ENCODE data around the gene PCSK6.
"Not testable (repeated sequence)": the region's sequence is repeated elsewhere in the genome, so short reads cannot be mapped to it uniquely, and the experiment has no call there.

PCSK6 gene

DNA sequence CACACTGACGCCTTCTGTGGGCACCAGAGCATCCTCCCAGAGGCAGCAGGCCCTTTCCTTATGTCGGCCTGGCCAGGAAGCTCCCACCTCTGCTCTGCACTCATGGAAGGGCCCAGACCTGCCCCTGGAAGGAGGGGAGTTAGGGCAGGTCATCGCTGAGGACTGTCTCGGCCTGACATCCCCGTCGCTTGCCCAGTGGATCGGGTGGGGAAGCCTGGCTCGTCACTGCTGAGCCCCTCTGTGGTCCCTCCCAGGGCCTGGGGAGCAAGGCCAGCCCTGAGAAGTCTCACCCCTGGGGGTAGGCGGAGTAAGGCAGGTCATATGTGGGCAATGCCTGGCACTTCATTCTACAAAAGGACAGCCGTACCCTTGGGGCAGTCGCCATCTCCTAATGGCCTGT, 131.6 kb downstream of the PCSK6 start:
- TF ChIP-seq, protein P1, sequence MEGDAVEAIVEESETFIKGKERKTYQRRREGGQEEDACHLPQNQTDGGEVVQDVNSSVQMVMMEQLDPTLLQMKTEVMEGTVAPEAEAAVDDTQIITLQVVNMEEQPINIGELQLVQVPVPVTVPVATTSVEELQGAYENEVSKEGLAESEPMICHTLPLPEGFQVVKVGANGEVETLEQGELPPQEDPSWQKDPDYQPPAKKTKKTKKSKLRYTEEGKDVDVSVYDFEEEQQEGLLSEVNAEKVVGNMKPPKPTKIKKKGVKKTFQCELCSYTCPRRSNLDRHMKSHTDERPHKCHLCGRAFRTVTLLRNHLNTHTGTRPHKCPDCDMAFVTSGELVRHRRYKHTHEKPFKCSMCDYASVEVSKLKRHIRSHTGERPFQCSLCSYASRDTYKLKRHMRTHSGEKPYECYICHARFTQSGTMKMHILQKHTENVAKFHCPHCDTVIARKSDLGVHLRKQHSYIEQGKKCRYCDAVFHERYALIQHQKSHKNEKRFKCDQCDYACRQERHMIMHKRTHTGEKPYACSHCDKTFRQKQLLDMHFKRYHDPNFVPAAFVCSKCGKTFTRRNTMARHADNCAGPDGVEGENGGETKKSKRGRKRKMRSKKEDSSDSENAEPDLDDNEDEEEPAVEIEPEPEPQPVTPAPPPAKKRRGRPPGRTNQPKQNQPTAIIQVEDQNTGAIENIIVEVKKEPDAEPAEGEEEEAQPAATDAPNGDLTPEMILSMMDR (IDR thresholded peaks at IDR 0.05; ENCODE audit: low read depth, low read length): no peak

DNA sequence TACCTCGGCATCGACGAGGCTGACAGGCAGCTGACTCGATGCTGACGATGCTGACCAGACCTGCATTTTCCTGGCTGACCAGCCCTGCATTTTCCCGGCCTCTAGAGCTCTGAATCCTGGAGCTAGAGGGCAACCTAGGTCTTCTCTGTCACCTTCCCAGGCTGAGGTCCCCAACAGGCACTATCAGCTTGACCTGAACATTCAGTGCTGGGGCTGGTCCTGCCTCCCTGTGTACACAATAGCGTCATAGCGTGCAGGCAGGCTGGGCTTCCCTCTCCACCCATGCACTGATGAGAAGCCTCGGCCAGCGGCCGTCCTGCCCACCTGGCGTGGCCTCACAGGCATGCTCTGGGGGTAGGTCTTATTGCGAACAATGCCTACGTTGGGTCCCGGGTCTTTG, 132.2 kb downstream of the PCSK6 start:
- no peak overlapping the region for H3K4me3 ChIP-seq (ENCODE audit: low read depth, low read length)
- TF ChIP-seq, protein P1 (IDR thresholded peaks at IDR 0.05; ENCODE audit: low read depth, low read length): no peak

More for the DNA sequence above, 131.6 kb downstream of the PCSK6 start:
- no peak overlapping the region for H3K4me3 ChIP-seq (ENCODE audit: low read depth, low read length)

DNA sequence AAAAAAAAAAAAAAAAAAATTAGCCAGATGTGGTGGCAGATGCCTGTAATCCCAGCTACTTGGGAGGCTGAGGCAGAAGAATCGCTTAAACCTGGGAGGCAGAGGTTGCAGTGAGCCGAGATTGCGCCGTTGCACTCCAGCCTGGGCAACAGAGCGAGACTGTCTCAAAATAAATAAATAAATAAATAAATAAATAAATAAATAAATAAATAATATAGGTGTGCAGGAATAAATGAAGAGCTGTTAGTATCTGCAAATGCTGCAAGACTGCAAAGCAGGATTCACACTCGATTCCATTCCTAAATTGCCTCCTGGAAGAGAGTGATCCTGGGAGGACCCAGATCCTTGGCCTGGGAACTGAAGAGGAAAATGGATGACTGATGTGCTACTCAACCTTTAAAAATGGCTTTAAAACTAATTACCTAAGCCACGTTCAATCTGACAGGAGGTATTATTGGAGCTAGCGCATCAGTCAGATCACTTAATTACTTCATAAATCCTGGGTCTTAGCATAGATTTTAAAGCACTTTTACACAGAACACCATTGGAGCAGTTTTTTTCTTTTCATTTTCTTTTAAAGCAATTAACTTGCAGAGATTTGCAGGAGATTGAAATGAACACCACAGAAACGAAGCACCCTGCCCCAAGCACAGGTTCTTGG, 132.9 kb downstream of the PCSK6 start:
- H3K4me3 ChIP-seq (ENCODE audit: low read depth, low read length): not testable (repeated sequence)

DNA sequence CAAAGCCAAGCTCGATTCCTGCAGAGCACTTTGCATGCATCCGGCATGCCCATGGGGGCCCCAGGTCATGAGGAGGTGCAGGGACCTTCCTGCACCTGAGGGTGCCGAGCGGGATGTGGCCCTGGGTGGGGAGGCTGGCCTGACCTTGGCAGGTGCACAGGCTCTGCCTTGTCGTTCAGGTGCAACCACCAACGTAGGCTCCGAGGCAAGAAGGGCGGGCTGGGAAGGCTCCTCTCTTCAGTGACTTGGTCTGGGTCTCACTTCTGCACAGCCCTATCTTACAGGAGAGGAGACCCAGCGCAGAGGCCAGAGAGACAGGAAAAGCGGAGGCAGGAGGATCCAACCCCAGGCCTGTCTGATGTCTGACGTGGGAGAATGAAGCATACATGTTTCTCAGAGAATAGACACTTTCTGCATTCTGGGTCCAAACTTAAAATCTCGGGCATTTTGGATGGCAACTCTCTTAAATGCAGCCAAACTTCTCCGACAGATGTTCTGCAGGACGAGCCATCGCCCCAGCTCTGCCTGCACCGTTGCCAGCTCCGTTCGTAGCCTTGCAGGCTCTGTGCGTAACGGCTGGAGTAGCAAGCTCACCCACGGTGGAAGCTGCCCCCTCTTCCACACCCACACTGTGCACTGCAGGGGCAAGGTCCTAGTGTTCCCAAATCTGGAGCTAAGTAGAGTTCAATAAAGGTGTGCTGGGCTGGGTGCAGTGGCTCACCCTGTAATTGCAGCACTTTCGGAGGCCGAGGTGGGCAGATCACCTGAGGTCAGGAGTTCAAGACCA, 133.6 kb downstream of the PCSK6 start:
- no peak overlapping the region for H3K4me3 ChIP-seq (ENCODE audit: low read depth, low read length)
- TF ChIP-seq, protein P1 (IDR thresholded peaks at IDR 0.05; ENCODE audit: low read depth, low read length): no peak

DNA sequence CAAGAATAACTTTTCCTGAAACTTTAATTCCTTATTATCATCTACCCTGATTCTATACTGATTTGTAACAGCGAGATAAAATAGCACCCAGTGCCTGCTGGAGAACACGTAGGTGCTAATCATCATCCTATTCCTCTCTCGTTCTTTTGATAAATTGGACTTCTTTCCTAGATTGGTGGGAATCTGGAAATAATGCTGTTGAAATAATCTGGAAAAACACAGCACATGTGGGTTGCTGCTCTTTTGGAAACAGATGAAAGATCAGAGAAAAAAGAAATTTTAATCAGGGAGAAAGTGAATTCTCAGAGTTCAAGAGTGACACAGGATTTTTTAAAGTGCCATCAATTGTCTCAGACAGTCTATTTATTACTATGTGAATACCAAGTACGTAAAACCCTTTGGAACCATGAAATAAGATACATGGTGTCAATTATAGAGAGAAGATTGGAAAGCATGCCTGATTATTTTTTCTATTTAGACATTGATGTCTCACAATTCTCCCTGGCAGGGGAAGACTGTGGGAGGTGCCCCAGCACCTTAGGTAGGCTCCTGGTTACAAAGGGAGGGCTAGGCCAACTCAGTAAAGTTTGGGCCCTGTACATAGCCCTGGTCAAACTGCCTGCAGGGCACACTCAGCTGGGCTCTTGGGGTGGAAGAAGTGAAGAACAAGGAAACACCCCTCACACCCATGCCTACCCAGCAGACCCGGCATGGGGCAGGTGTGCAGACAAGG, 134.4 kb downstream of the PCSK6 start:
- TF ChIP-seq, protein P1 (IDR thresholded peaks at IDR 0.05; ENCODE audit: low read depth, low read length): no peak
- H3K4me3 ChIP-seq (ENCODE audit: low read depth, low read length): no peak overlapping the region

- H3K4me3 ChIP-seq (ENCODE audit: low read depth, low read length): no peak overlapping the region
- TF ChIP-seq, protein P1 (IDR thresholded peaks at IDR 0.05; ENCODE audit: low read depth, low read length): no peak
These were observed 136.3 kb downstream of the PCSK6 start for GRCh38 chr15:101353240-101353639.

DNA sequence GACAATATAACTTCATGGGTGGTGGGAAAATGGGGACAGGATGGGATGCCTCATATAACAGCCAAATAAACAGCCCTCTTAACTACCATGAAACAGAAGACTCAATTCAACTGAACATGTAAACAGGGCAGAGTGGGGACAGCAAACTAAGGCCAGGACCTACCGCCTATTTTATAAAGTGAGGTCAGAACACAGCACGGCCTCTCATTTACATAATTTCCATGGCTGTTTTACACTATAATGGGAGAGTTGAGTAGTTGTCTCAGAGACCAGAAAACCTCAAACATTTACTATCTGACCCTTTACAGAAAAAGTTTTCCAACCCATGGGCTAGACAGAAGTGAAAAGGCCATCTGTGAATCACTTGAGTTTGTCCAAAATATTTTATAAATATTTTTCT, 137.8 kb downstream of the PCSK6 start:
- TF ChIP-seq, protein P1 (IDR thresholded peaks at IDR 0.05; ENCODE audit: low read depth, low read length): no peak
- no peak overlapping the region for H3K4me3 ChIP-seq (ENCODE audit: low read depth, low read length)

Measured in WI38 (cell line).